GM13976 (cell line): ENCODE results near the gene PEF1.

Source experiments
- DNase-seq: peaks from one replicate; pipeline ENCODE4 v3.0.0; 2012; ENCODE audit warnings: low spot score
- CTCF ChIP-seq: IDR thresholded peaks from 2 replicates; pipeline ENCODE4 v1.5.1; 2012; ENCODE audit warnings: borderline replicate concordance, mild to moderate bottlenecking; ENCODE audit not compliant: insufficient read depth; ENCODE audit errors: extremely low read depth, missing control alignments, control extremely low read depth
- in situ Hi-C: fragments of 300-500 bp; cut with MboI; formaldehyde crosslinking; loops from one replicate; pipeline ENCODE4 v1.12.0; 2022; ENCODE audit warnings: low sequenced_read_pairs, mixed read lengths, inconsistent platforms; ENCODE audit not compliant: unreplicated experiment

Gene PEF1

GRCh38 chr1:31670593-31670964, 25.9 kb upstream of the PEF1 start:
- in situ Hi-C loops = loop anchor here (25.0 kb wide), 1 partner anchor 292 kb away; no protein-coding TSS in a partner anchor
- TF ChIP-seq CTCF = no peak
- DNase-seq = no peak

GRCh38 chr1:31669786-31670592, 25.3 kb upstream of the PEF1 start:
- in situ Hi-C loops = loop anchor here (10.0 to 25.0 kb wide), 2 partner anchors 125 to 292 kb away; no protein-coding TSS in a partner anchor
- TF ChIP-seq CTCF = no peak
- no peak for DNase-seq

- in situ Hi-C loops = loop anchor here (10.0 to 25.0 kb wide), 2 partner anchors 125 to 293 kb away; no protein-coding TSS in a partner anchor
Measured at GRCh38 chr1:31669433-31669785, 24.7 kb upstream of the PEF1 start.

GRCh38 chr1:31668303-31668883, 23.7 kb upstream of the PEF1 start:
- DNase-seq = no peak
- TF ChIP-seq CTCF = no peak
- in situ Hi-C loops = loop anchor here (10.0 to 25.0 kb wide), 2 partner anchors 126 to 294 kb away; no protein-coding TSS in a partner anchor

More at GRCh38 chr1:31669433-31669785, 24.7 kb upstream of the PEF1 start:
- no peak for DNase-seq
- no peak for TF ChIP-seq CTCF

GRCh38 chr1:31667065-31667785, 22.5 kb upstream of the PEF1 start:
- in situ Hi-C loops = loop anchor here (10.0 to 25.0 kb wide), 2 partner anchors 128 to 295 kb away; no protein-coding TSS in a partner anchor
- no peak for DNase-seq
- no peak for TF ChIP-seq CTCF

GRCh38 chr1:31666263-31666963, 21.7 kb upstream of the PEF1 start:
- in situ Hi-C loops = loop anchor here (10.0 to 25.0 kb wide), 2 partner anchors 128 to 296 kb away; no protein-coding TSS in a partner anchor
- DNase-seq = no peak
- TF ChIP-seq CTCF = no peak
